GF-D8 (cell line): ENCODE data around the gene PIAS4.
A peak's percentile ranks its signal among the peaks of the same experiment; 100 is the strongest.

Experiments used
- DNase-seq: peaks from one replicate; lab custom pipeline; 2025; lab: John Stamatoyannopoulos, UW

Gene PIAS4

DNA sequence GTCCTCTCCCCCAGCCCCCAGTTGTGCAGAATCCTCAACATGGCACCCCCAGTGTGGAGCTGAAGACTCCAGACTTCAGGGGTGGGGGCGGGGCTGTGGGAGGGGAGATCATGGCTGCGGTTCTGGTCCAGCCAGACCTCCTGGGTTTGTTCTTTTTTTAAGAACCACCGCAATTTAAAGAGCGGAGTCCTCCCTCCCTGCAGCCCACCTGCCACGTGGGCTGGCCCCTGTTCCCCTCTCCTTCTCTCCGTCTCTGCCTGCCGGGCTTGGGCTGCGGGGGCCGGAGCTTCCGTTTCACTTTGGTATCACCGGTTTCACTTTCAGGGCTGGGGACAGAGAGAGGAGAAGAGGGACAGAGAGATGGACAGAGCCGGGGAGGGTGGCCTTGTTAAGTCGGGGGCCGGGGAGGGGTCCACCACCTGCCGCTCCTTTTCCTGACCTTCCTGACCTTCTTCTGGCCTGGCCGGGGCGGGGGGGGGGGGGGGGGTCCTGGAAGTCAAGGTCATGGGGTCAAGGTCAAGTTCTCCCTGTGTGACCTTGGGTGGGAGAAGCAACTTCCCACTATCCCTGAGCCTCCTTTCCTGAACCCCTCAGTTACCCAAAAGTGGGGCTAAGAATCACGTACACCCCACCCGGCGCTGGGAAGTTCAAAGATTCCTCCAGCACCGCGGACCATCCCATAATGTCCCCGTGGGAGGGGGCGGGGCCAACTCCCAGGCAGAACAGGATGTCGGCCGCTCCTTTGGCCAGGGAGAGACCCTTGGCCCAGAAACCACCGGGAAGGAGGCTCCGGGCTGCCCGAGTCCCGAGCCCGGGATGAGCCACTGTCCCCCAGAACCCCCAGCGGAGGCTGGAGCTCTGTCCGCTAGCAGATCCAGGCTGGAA lies 70.5 kb downstream of the PIAS4 start:
- DNase-seq, result no peak

DNA sequence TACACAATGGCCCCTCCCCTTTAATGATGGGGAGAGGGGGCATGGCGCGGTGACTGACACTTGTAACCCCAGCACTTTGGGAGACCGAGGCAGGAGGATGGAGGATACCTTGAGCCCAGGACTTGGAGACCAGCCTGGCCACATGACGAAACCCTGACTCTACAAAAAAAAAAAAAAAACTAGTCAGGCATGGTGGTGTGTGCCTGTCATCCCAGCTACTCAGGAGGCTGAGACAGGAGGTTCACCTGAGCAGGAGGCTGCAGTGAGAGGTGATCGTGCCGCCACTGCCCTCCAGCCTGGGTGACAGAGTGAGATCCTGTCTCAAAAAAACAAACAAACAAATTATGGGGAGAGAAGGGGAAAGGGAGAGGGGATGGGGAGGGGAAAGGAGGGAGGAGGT lies 72.9 kb downstream of the PIAS4 start:
- no peak for DNase-seq

DNA sequence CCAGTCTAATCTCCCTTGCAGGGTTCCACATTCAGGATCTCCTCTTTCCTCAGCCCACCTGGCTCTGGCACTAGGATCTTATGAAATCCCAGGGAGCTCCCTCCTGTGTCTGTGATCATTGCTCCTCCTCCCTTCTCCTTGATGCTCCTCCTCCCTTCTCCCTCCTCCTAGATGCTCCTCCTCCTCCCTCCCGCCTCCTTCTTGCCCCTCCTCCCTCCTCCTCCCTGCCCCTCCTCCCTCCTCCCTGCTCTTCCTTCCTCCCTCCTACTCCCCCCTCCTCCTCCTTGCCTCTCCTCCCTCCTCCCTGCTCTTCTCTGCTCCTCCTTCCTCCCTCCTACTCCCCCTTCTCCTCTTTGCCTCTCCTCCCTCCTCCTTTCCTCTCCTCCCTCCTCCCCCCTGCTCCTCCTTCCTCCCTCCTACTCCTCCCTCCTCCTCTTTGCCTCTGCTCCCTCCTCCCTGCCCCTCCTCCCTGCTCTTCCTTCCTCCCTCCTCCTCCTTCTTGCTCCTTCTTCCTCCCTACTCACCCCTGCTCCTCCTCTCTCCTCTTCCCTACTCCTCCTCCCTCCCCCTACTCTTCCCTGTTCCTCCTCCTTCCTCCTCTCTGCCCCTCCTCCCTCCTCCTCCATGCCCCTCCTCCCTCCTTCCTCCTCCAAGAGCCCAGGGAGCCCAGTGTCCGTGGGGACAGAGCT lies 74.0 kb downstream of the PIAS4 start:
- no peak for DNase-seq

GRCh38 chr19:4082172-4082571 lies 74.6 kb downstream of the PIAS4 start:
- DNase-seq, result no peak

GRCh38 chr19:4083677-4084546 lies 76.4 kb downstream of the PIAS4 start:
- peak; percentile 81 for DNase-seq

- DNase-seq, result no peak
These were observed 77.0 kb downstream of the PIAS4 start for GRCh38 chr19:4084547-4084877.

DNA sequence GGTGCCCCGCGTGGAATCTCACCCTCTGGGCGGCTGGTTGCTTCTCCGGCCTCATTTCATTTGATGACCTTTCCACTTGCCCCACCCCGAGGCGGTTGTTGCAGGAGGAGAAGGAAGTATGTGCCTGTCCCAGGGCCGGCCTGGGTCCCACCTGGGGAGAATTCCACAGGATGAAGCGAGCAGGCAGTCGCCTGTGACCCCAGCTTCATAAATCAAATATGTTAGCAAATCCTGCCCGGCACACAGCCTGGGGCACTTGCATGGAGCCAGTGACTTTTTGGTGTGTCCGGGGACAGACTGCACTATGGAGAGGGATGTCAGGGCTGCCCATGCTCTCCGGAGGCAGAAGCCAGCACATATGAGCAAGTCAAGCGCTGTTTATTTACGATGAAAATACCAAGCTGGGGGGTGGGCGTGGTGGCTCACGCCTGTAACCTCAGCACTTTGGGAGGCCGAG lies 78.9 kb downstream of the PIAS4 start:
- DNase-seq, result no peak

- DNase-seq, result no peak
These were observed 80.5 kb downstream of the PIAS4 start for GRCh38 chr19:4087787-4088679.

DNA sequence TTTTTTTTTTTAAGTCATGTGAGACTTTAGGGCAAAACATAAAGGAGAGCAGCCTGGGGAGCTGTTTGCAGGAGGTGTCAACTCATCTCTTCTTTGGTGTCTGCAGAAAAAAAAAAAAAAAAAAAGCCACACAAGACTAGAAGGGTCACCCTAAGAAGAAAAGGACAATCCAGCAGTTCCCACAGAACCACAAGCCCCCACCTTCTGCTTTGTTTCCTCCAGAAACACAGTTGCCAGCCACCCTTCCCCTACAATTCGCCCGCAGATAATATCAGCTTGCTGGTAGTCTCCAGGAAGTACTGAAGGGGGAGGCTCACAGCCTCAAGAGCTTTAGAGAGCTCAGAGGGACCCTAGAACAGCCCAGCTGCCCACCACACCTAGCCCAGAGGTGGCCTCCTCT lies 81.4 kb downstream of the PIAS4 start:
- peak; percentile 95 for DNase-seq
